Keratinocyte (primary cell): Measurements from ENCODE around the gene HPS1. TPM values are rescaled to one million over a fixed set of nuclear protein-coding genes. Genes with fewer than 3 reads are reported as not detected.

Experiments
- DNase-seq: peaks from one replicate; pipeline ENCODE4 v3.0.0-alpha.2; 2011; ENCODE audit warnings: low read depth, missing footprints, low spot score
- FAIRE-seq: peaks from 2 replicates; lab custom pipeline; 2011; peaks lifted over from hg19 to GRCh38; lab: Jason Lieb, UNC
- H2AFZ ChIP-seq: 2 replicates; pipeline ENCODE4 v1.6.0; 2012; ENCODE audit warnings: low read length, control low read depth, inconsistent platforms; ENCODE audit not compliant: control insufficient read depth
- H3K27ac ChIP-seq: 2 replicates; pipeline ENCODE4 v1.5.1; 2011; ENCODE audit warnings: low read length; ENCODE audit not compliant: control insufficient read depth, insufficient read depth
- H3K27me3 ChIP-seq: 3 replicates; pipeline ENCODE4 v1.6.0; 2011; ENCODE audit warnings: low read length; ENCODE audit not compliant: control insufficient read depth, insufficient read depth; ENCODE audit errors: extremely low read depth
- H3K36me3 ChIP-seq, 2 experiments: 2 replicates in 1 of 2; 3 replicates in 1 of 2; pipeline ENCODE4 v1.5.1; 2011; ENCODE audit warnings: low read length in 2 of 2, mild to moderate bottlenecking in 1 of 2; ENCODE audit not compliant: control insufficient read depth in 2 of 2, insufficient read depth in 2 of 2; ENCODE audit errors: extremely low read depth in 1 of 2
- H3K4me1 ChIP-seq: 3 replicates; pipeline ENCODE4 v1.5.1; 2011; ENCODE audit warnings: low read length; ENCODE audit not compliant: control insufficient read depth, insufficient read depth; ENCODE audit errors: extremely low read depth
- H3K4me2 ChIP-seq: 3 replicates; pipeline ENCODE4 v1.6.0; 2011; ENCODE audit warnings: low read depth, low read length; ENCODE audit not compliant: control insufficient read depth, insufficient read depth; ENCODE audit errors: extremely low read depth
- H3K4me3 ChIP-seq, 3 experiments: fragments of 200-600 bp in 1 of 3; sonication (generic) in 1 of 3; 2 replicates in 2 of 3; 3 replicates in 1 of 3; pipeline ENCODE4 v1.5.1; 2011 to 2016; ENCODE audit warnings: low read length in 3 of 3, mild to moderate bottlenecking in 3 of 3, control low read depth in 2 of 3, inconsistent platforms in 1 of 3, low read depth in 1 of 3, mixed read lengths in 1 of 3, mixed run types in 1 of 3, moderate library complexity in 1 of 3; ENCODE audit not compliant: control insufficient read depth in 2 of 3, insufficient read depth in 2 of 3; ENCODE audit errors: extremely low read depth in 1 of 3
- H3K79me2 ChIP-seq: 2 replicates; pipeline ENCODE4 v1.6.0; 2012; ENCODE audit warnings: low read length; ENCODE audit not compliant: control insufficient read depth, insufficient read depth
- H3K9ac ChIP-seq: 3 replicates; pipeline ENCODE4 v1.6.0; 2011; ENCODE audit warnings: low read length; ENCODE audit not compliant: control insufficient read depth, insufficient read depth; ENCODE audit errors: extremely low read depth
- H3K9me1 ChIP-seq: 3 replicates; pipeline ENCODE4 v1.6.0; 2011; ENCODE audit warnings: low read length; ENCODE audit not compliant: control insufficient read depth, insufficient read depth; ENCODE audit errors: extremely low read depth
- H3K9me3 ChIP-seq: 2 replicates; pipeline ENCODE4 v1.5.1; 2012; ENCODE audit warnings: low read depth, low read length; ENCODE audit not compliant: control insufficient read depth
- H4K20me1 ChIP-seq: 3 replicates; pipeline ENCODE4 v1.6.0; 2011; ENCODE audit warnings: low read length; ENCODE audit not compliant: control insufficient read depth, insufficient read depth; ENCODE audit errors: extremely low read depth
- CTCF ChIP-seq, 3 experiments: IDR thresholded peaks in 1 of 3; conservative IDR thresholded peaks in 1 of 3; optimal IDR thresholded peaks in 1 of 3; 2 replicates in 2 of 3; 3 replicates in 1 of 3; pipeline versions ENCODE3 to v1.5.1; 2011; ENCODE audit warnings: low read length in 3 of 3, mild to moderate bottlenecking in 3 of 3, moderate library complexity in 2 of 3, control low read depth in 1 of 3, inconsistent platforms in 1 of 3; ENCODE audit not compliant: insufficient read depth in 2 of 3; ENCODE audit errors: extremely low read depth in 1 of 3
- EZH2 ChIP-seq: IDR thresholded peaks from one replicate; pipeline ENCODE4 v1.6.1; 2012; ENCODE audit warnings: inconsistent platforms, mild to moderate bottlenecking, low read length, moderate library complexity
- dilution Hi-C: fragments of 300-500 bp; cut with MboI; formaldehyde crosslinking; loops from one replicate; pipeline ENCODE4 v1.7.0; 2020; ENCODE audit warnings: low sequenced_read_pairs; ENCODE audit not compliant: extremely low pct_ligation_motif_present
- polyA plus RNA-seq, 5 experiments: library from polyadenylated mRNA; depleted of rRNA in 3 of 5; stranded (reverse) in 3 of 5; stranded (forward) in 1 of 5; unstranded in 1 of 5; fragments of >200 nt; gene quantifications; 1 replicate in 1 of 5; 2 replicates in 3 of 5; 3 replicates in 1 of 5; pipeline versions ENCODE4 v1.2.1 to v1.2.3, GENCODE V29; 2011 to 2012; ENCODE audit warnings: missing spikeins in 2 of 5, low read depth in 1 of 5, low replicate concordance in 1 of 5

The HPS1 gene
- polyA plus RNA-seq, 1 donor (not counting 4 experiments of a cell fraction or from before 2014, with no cell fraction given) = 39.4 TPM

GRCh38 chr10:98414932-98415730 lies 31.6 kb downstream of the HPS1 start, which contains the start of gene PYROXD2:
TSS of gene PYROXD2 (minus strand) at chr10:98415182. CDS start at chr10:98415135, 47 bp downstream.
- dilution Hi-C loops = no loop called here
- H3K4me3 ChIP-seq = peak within 1 kb of the TSS; percentile 48 to 77 (median 73)
- DNase-seq (peak; percentile 55), FAIRE-seq (peak; percentile 86)
- no peaks in the 10 kb centered on the region for H4K20me1 ChIP-seq
- H3K4me2 ChIP-seq = peak within 1 kb of the TSS; percentile 82
- no peaks in the 10 kb centered on the region for H3K27me3 ChIP-seq
- H3K9me3 ChIP-seq = no peaks in the 10 kb centered on the region
- peaks cover 0 to 11% of the 10 kb centered on the region in 2 experiments for H3K36me3 ChIP-seq
- H3K79me2 ChIP-seq = no peaks in the 10 kb centered on the region
- peak within 1 kb of the TSS; percentile 18 for H3K27ac ChIP-seq
- peak within 1 kb of the TSS; percentile 88 for H2AFZ ChIP-seq
- TF ChIP-seq EZH2 (no peak), CTCF (optimal IDR thresholded peaks at IDR 0.05 in 1 of 3, IDR thresholded peaks at IDR 0.05 in 1 of 3, conservative IDR thresholded peaks at IDR 0.05 in 1 of 3; ENCODE audit: extremely low read depth in 1 of 3, insufficient read depth in 2 of 3, low read length in 3 of 3) (no peak)
- H3K4me1 ChIP-seq = peaks cover 15% of the 10 kb centered on the region
- H3K9ac ChIP-seq = peak within 1 kb of the TSS; percentile 65
- H3K9me1 ChIP-seq = no peaks in the 10 kb centered on the region

- Histone ChIP-seq H3K4me1 (peaks cover 15% of the 10 kb centered on the region), H3K9me3 (no peaks in the 10 kb centered on the region), H3K4me2 (peak overlapping the region; percentile 82), H3K79me2 (no peaks in the 10 kb centered on the region), H3K9ac (peak overlapping the region; percentile 65), H4K20me1 (no peaks in the 10 kb centered on the region), H3K27me3 (no peaks in the 10 kb centered on the region), H3K9me1 (no peaks in the 10 kb centered on the region), H3K36me3 (peaks cover 0 to 7% of the 10 kb centered on the region in 2 experiments), H2AFZ (peak overlapping the region; percentile 88), H3K4me3 (peak overlapping the region; percentile 48 to 77 (median 73)), H3K27ac (peak overlapping the region; percentile 18)
- dilution Hi-C loops = no loop called here
- TF ChIP-seq EZH2 = no peak
- FAIRE-seq (no peak), DNase-seq (no peak)
Observed at GRCh38 chr10:98414578-98414931, 32.2 kb downstream of the HPS1 start.
